ENCODE results near the gene GRID2.

DNA sequence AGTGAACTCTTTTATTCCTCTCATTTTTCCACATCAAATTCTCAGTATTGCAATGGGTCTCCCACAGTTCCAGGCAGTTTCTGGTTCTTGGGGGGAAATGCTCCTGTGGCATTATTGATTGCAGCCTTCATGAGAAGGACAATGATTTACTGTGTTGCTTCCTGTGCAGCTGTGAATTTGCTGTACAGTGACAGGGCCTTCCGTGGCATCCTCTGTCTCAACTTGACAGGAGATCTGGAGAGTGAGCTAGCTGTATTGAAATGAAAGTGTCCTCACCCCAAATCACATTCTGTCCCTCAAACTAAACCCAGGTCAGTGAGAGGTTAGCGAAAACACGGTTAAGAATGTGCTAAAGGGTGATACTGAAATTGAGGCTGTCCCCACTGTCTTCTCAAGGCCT, 1447.6 kb downstream of the GRID2 start:
- TF ChIP-seq ZFX (IDR thresholded peaks at IDR 0.05; ENCODE audit: borderline replicate concordance): no peak
- TF ChIP-seq, protein P1, sequence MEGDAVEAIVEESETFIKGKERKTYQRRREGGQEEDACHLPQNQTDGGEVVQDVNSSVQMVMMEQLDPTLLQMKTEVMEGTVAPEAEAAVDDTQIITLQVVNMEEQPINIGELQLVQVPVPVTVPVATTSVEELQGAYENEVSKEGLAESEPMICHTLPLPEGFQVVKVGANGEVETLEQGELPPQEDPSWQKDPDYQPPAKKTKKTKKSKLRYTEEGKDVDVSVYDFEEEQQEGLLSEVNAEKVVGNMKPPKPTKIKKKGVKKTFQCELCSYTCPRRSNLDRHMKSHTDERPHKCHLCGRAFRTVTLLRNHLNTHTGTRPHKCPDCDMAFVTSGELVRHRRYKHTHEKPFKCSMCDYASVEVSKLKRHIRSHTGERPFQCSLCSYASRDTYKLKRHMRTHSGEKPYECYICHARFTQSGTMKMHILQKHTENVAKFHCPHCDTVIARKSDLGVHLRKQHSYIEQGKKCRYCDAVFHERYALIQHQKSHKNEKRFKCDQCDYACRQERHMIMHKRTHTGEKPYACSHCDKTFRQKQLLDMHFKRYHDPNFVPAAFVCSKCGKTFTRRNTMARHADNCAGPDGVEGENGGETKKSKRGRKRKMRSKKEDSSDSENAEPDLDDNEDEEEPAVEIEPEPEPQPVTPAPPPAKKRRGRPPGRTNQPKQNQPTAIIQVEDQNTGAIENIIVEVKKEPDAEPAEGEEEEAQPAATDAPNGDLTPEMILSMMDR (IDR thresholded peaks at IDR 0.05): no peak
